IMR-90 (cell line): ENCODE data around the gene EIF4A3. TPM values are rescaled to one million over a fixed set of nuclear protein-coding genes. Genes with fewer than 3 reads are reported as not detected.

Experiments
- ATAC-seq: fragments of 200-7000 bp; cut with Tn5 transposase; 2 replicates; pipeline ENCODE4 v1.9.1; 2020; ENCODE audit warnings: low read depth, mild to moderate bottlenecking, moderate library complexity
- BruUV-seq: library from RNA; stranded (reverse); fragments of 400-500 nt; replicated peaks from 2 replicates; lab custom pipeline; 2021; lab: Mats Ljungman, UMichigan
- CTCF ChIA-PET: fragments of 300-600 bp; formaldehyde crosslinking; extraction: SDS; loops from one replicate; lab custom pipeline; 2021; ENCODE audit warnings: antibody characterized with exemption; lab: Yijun Ruan, JAX
- POLR2A ChIA-PET: fragments of 300-600 bp; sonication (Branson Sonifier 250); formaldehyde crosslinking; loops from one replicate; lab custom pipeline; 2022; ENCODE audit warnings: antibody characterized with exemption; ENCODE audit not compliant: unreplicated experiment; lab: Charles Lee
- DNase-seq: peaks from one replicate; pipeline ENCODE4 v3.0.0; 2013
- H2AFZ ChIP-seq: replicated peaks from 2 replicates; pipeline ENCODE3; 2013; ENCODE audit warnings: low read length, mild to moderate bottlenecking; ENCODE audit not compliant: poor library complexity
- H2AK5ac ChIP-seq: 2 replicates; pipeline ENCODE4 v1.6.1; 2013; ENCODE audit warnings: low read depth, low read length, inconsistent platforms
- H2AK9ac ChIP-seq: replicated peaks from 2 replicates; pipeline ENCODE3; 2013; ENCODE audit warnings: mild to moderate bottlenecking, low read depth, low read length, moderate library complexity; ENCODE audit not compliant: poor library complexity
- H2BK120ac ChIP-seq: 2 replicates; pipeline ENCODE4 v1.6.1; 2013; ENCODE audit warnings: low read depth, low read length, inconsistent platforms
- H2BK15ac ChIP-seq: 3 replicates; pipeline ENCODE4 v1.6.1; 2013; ENCODE audit warnings: low read depth, low read length, inconsistent platforms
- H2BK20ac ChIP-seq: 2 replicates; pipeline ENCODE4 v1.6.1; 2013; ENCODE audit warnings: low read depth, mild to moderate bottlenecking, inconsistent platforms, low read length, moderate library complexity
- H2BK5ac ChIP-seq: 2 replicates; pipeline ENCODE4 v1.6.1; 2013; ENCODE audit warnings: mild to moderate bottlenecking, low read depth, low read length, inconsistent platforms; ENCODE audit not compliant: poor library complexity, severe bottlenecking
- H3K14ac ChIP-seq: replicated peaks from 2 replicates; pipeline ENCODE4 v1.6.1; 2013; ENCODE audit warnings: low read depth, low read length, inconsistent platforms
- H3K18ac ChIP-seq: 2 replicates; pipeline ENCODE4 v1.6.1; 2013; ENCODE audit warnings: low read depth, low read length, control low read depth
- H3K23ac ChIP-seq: 2 replicates; pipeline ENCODE4 v1.6.1; 2013; ENCODE audit warnings: low read depth, low read length, inconsistent platforms
- H3K27ac ChIP-seq: 2 replicates; pipeline ENCODE4 v1.5.1; 2013; ENCODE audit warnings: mild to moderate bottlenecking, control low read depth, low read length; ENCODE audit not compliant: insufficient read depth
- H3K27me3 ChIP-seq: 2 replicates; pipeline ENCODE4 v1.6.1; 2013; ENCODE audit warnings: low read length; ENCODE audit not compliant: control insufficient read depth, insufficient read depth
- H3K36me3 ChIP-seq: 2 replicates; pipeline ENCODE4 v1.6.1; 2013; ENCODE audit warnings: low read length, mixed read lengths; ENCODE audit not compliant: control insufficient read depth, insufficient read depth
- H3K4ac ChIP-seq: 2 replicates; pipeline ENCODE4 v1.6.1; 2013; ENCODE audit warnings: low read depth, low read length, inconsistent platforms
- H3K4me1 ChIP-seq: 2 replicates; pipeline ENCODE4 v1.6.1; 2013; ENCODE audit warnings: low read length, mixed read lengths; ENCODE audit not compliant: control insufficient read depth, insufficient read depth
- H3K4me2 ChIP-seq: 2 replicates; pipeline ENCODE4 v1.6.1; 2013; ENCODE audit warnings: low read depth, mild to moderate bottlenecking, control low read depth, low read length, moderate library complexity
- H3K4me3 ChIP-seq: 2 replicates; pipeline ENCODE4 v1.5.1; 2013; ENCODE audit warnings: low read depth, mild to moderate bottlenecking, control low read depth, low read length, moderate library complexity; ENCODE audit not compliant: insufficient read depth
- H3K56ac ChIP-seq: 2 replicates; pipeline ENCODE4 v1.6.1; 2013; ENCODE audit warnings: low read length, inconsistent platforms; ENCODE audit not compliant: insufficient read depth; ENCODE audit errors: extremely low read depth
- H3K79me1 ChIP-seq, 2 experiments: 2 replicates each; pipeline ENCODE4 v1.6.1; 2013; ENCODE audit warnings: low read length in 2 of 2, inconsistent platforms in 1 of 2, low read depth in 1 of 2
- H3K9ac ChIP-seq: 2 replicates; pipeline ENCODE4 v1.6.1; 2013; ENCODE audit warnings: low read depth, low read length, control low read depth
- H3K9me1 ChIP-seq: 2 replicates; pipeline ENCODE4 v1.6.1; 2013; ENCODE audit warnings: low read length, inconsistent platforms; ENCODE audit not compliant: insufficient read depth
- H3K9me3 ChIP-seq: 2 replicates; pipeline ENCODE4 v1.6.1; 2013; ENCODE audit warnings: low read length; ENCODE audit not compliant: control insufficient read depth, insufficient read depth
- H4K20me1 ChIP-seq: 2 replicates; pipeline ENCODE4 v1.6.1; 2013; ENCODE audit warnings: low read length, inconsistent platforms; ENCODE audit not compliant: insufficient read depth
- H4K5ac ChIP-seq: 2 replicates; pipeline ENCODE4 v1.6.1; 2013; ENCODE audit warnings: mild to moderate bottlenecking, low read depth, low read length, control low read depth
- H4K8ac ChIP-seq, 2 experiments: 2 replicates each; pipeline ENCODE4 v1.6.1; 2013; ENCODE audit warnings: low read depth in 2 of 2, low read length in 2 of 2, control low read depth in 1 of 2, inconsistent platforms in 1 of 2
- H4K91ac ChIP-seq: 2 replicates; pipeline ENCODE4 v1.6.1; 2013; ENCODE audit warnings: low read depth, low read length, inconsistent platforms; ENCODE audit not compliant: insufficient read depth
- BHLHE40 ChIP-seq: fragments of 150-350 bp; IDR thresholded peaks from 2 replicates; pipeline ENCODE4 v1.6.1; 2016; ENCODE audit warnings: mild to moderate bottlenecking, low read depth, low read length
- CHD1 ChIP-seq: IDR thresholded peaks from 2 replicates; pipeline ENCODE4 v1.6.1; 2012; ENCODE audit warnings: low read depth, low read length, improper control_type of control experiment
- FOS ChIP-seq: fragments of 150-350 bp; IDR thresholded peaks from 2 replicates; pipeline ENCODE4 v1.6.1; 2016; ENCODE audit warnings: low read depth, low read length
- MAFK ChIP-seq: IDR thresholded peaks from 2 replicates; pipeline ENCODE4 v1.6.1; 2012; ENCODE audit warnings: low read depth, low read length, improper control_type of control experiment
- MXI1 ChIP-seq: IDR thresholded peaks from 2 replicates; pipeline ENCODE4 v1.6.1; 2012; ENCODE audit warnings: low read depth, mild to moderate bottlenecking, low read length, moderate library complexity, borderline replicate concordance
- NFE2L2 ChIP-seq: fragments of 150-350 bp; IDR thresholded peaks from 2 replicates; pipeline ENCODE4 v1.6.1; 2016; ENCODE audit warnings: low read depth, mild to moderate bottlenecking, low read length
- POLR2A ChIP-seq: IDR thresholded peaks from 2 replicates; pipeline ENCODE4 v1.6.1; 2012; ENCODE audit warnings: mild to moderate bottlenecking, low read depth, low read length
- RCOR1 ChIP-seq: IDR thresholded peaks from 2 replicates; pipeline ENCODE4 v1.6.1; 2012; ENCODE audit warnings: mild to moderate bottlenecking, low read length, improper control_type of control experiment; ENCODE audit not compliant: insufficient replicate concordance
- RFX5 ChIP-seq: IDR thresholded peaks from 2 replicates; pipeline ENCODE4 v1.8.0; 2012; ENCODE audit warnings: low read depth, mild to moderate bottlenecking, low read length, moderate library complexity
- USF2 ChIP-seq: fragments of 150-350 bp; IDR thresholded peaks from 2 replicates; pipeline ENCODE4 v1.6.1; 2017; ENCODE audit warnings: mild to moderate bottlenecking, antibody characterized with exemption, low read length, low read depth
- WGBS, 2 experiments: methylation state at CpG; one replicate each; pipeline versions ENCODE4 v1.1.5 to v1.1.7; 2013; ENCODE audit warnings: missing lambda C conversion rate in 2 of 2; ENCODE audit not compliant: insufficient read length in 1 of 2; ENCODE audit errors: extremely low coverage in 2 of 2; 5-methylcytosine and 5-hydroxymethylcytosine counted together
- dilution Hi-C: fragments of 300-500 bp; cut with HindIII; formaldehyde crosslinking; loops from one replicate; pipeline ENCODE4 v1.14.3; 2018; ENCODE audit warnings: low sequenced_read_pairs; ENCODE audit not compliant: unreplicated experiment
- in situ Hi-C: fragments of 300-500 bp; cut with MboI; formaldehyde crosslinking; loops from 3 replicates; pipeline ENCODE4 v1.14.3; 2019; ENCODE audit warnings: low sequenced_read_pairs, inconsistent platforms, mixed read lengths
- intact Hi-C: fragments of 100-400 bp; cut with micrococcal nuclease; formaldehyde crosslinking; loops from 2 replicates; pipeline ENCODE4 v1.10.0; 2022
- polyA plus RNA-seq, 3 experiments: library from polyadenylated mRNA; depleted of rRNA; stranded (reverse); fragments of >200 nt; gene quantifications; 2 replicates each; pipeline ENCODE4 v1.2.3, GENCODE V29; 2012; ENCODE audit warnings: low replicate concordance in 1 of 3
- total RNA-seq: library from RNA; depleted of rRNA; stranded (reverse); fragments of >200 nt; gene quantifications from 2 replicates; pipeline ENCODE4 v1.2.3, GENCODE V29; 2012
- TF ChIP-seq, protein P1 (sequence below): fragments of 150-350 bp; IDR thresholded peaks from 2 replicates; pipeline ENCODE4 v1.6.1; 2016; ENCODE audit warnings: low read depth, mild to moderate bottlenecking, low read length, moderate library complexity, borderline replicate concordance

EIF4A3 gene
- total and polyA plus RNA-seq, 2 of the 4 experiments (the other 2 are of a cell fraction) = 85.3 to 97.1 TPM

GRCh38 chr17:80104956-80105375, 42.0 kb downstream of the EIF4A3 start:
- dilution Hi-C loops (no loop called here), in situ Hi-C loops (no loop called here), intact Hi-C loops (loop anchor here (5.0 kb wide), 1 partner anchor 42 kb away; the partner anchor contains the start of gene EIF4A3)
- CTCF ChIA-PET = no interaction called here
- Histone ChIP-seq H3K27ac (no peak overlapping the region), H2AK9ac (no peak overlapping the region), H3K23ac (no peak overlapping the region), H3K79me1 (peaks cover 0 to 14% of the 10 kb centered on the region in 2 experiments; a peak in 3 of 4 replicates), H3K9ac (no peak overlapping the region), H2BK15ac (no peak overlapping the region), H3K9me1 (peaks cover 6% of the 10 kb centered on the region), H2BK20ac (no peak overlapping the region), H2AFZ (no peak overlapping the region), H2AK5ac (no peak overlapping the region), H2BK5ac (no peak overlapping the region), H3K4me2 (no peak overlapping the region), H3K56ac (no peak overlapping the region), H4K8ac (no peak overlapping the region), H3K4ac (no peak overlapping the region), H4K5ac (no peak overlapping the region), H3K14ac (no peak overlapping the region), H3K4me1 (peaks cover 6% of the 10 kb centered on the region), H3K4me3 (no peak overlapping the region), H3K36me3 (peaks cover 3% of the 10 kb centered on the region; the same call in 1 of the 2 replicates), H4K91ac (no peak overlapping the region), H3K18ac (no peak overlapping the region), H2BK120ac (no peak overlapping the region), H3K9me3 (no peaks in the 10 kb centered on the region), H3K27me3 (no peaks in the 10 kb centered on the region), H4K20me1 (no peaks in the 10 kb centered on the region)
- ATAC-seq (no peak), DNase-seq (no peak)
- no TSS peak for BruUV-seq
- POLR2A ChIA-PET = no interaction called here
- TF ChIP-seq NFE2L2 = no peak
- TF ChIP-seq MAFK = no peak
- TF ChIP-seq RFX5 = no peak
- no peak for TF ChIP-seq FOS
- TF ChIP-seq RCOR1 = no peak
- no peak for TF ChIP-seq POLR2A
- TF ChIP-seq, protein P1, sequence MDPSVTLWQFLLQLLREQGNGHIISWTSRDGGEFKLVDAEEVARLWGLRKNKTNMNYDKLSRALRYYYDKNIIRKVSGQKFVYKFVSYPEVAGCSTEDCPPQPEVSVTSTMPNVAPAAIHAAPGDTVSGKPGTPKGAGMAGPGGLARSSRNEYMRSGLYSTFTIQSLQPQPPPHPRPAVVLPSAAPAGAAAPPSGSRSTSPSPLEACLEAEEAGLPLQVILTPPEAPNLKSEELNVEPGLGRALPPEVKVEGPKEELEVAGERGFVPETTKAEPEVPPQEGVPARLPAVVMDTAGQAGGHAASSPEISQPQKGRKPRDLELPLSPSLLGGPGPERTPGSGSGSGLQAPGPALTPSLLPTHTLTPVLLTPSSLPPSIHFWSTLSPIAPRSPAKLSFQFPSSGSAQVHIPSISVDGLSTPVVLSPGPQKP = no peak
- no peak for TF ChIP-seq BHLHE40
- TF ChIP-seq USF2 = no peak
- no peak for TF ChIP-seq MXI1
- no peak for TF ChIP-seq CHD1
- WGBS, 2 experiments = 66% methylated on average over 3 of the region's 18 CpGs; no CpG with 5 or more reads in 1 of the 2 experiments
